HepG2 (cell line): ENCODE measurements around the gene MYO15A. TPM values are rescaled to one million over a fixed set of nuclear protein-coding genes. Genes with fewer than 3 reads are reported as not detected.

Experiments used
- EED ChIP-seq: sonication (generic); formaldehyde crosslinking; IDR thresholded peaks from 2 replicates; pipeline ENCODE4 v1.5.0; 2020; ENCODE audit warnings: mild to moderate bottlenecking, missing genetic modification reagents
- GPN1 ChIP-seq: sonication (generic); formaldehyde crosslinking; IDR thresholded peaks from 2 replicates; pipeline ENCODE4 v1.5.1; 2020; ENCODE audit warnings: missing genetic modification reagents, borderline replicate concordance
- HNRNPLL ChIP-seq: fragments of 200-400 bp; formaldehyde crosslinking; IDR thresholded peaks from 2 replicates; pipeline ENCODE4 v1.6.1; 2017; ENCODE audit warnings: mild to moderate bottlenecking, low read depth, low read length; ENCODE audit not compliant: poor library complexity, severe bottlenecking
- KMT2B ChIP-seq: IDR thresholded peaks from 2 replicates; pipeline ENCODE4 v1.6.1; 2016; ENCODE audit warnings: missing genetic modification reagents, missing compliant biosample characterization
- NR2F1 ChIP-seq, 2 experiments: fragments of 450-650 bp in 1 of 2; formaldehyde crosslinking in 1 of 2; IDR thresholded peaks; 2 replicates each; pipeline versions ENCODE4 v1.5.0 to v1.6.1; 2016 to 2020; ENCODE audit warnings: mild to moderate bottlenecking in 1 of 2, missing compliant biosample characterization in 1 of 2, missing genetic modification reagents in 1 of 2, moderate library complexity in 1 of 2
- ZNF143 ChIP-seq: sonication (generic); formaldehyde crosslinking; IDR thresholded peaks from 2 replicates; pipeline ENCODE4 v1.4.0; 2020; ENCODE audit warnings: missing genetic modification reagents
- ZNF3 ChIP-seq: IDR thresholded peaks from 2 replicates; pipeline ENCODE4 v1.7.0; 2017; ENCODE audit warnings: inconsistent platforms
- ZNF567 ChIP-seq: sonication (generic); formaldehyde crosslinking; IDR thresholded peaks from 2 replicates; pipeline ENCODE4 v1.8.1; 2023; ENCODE audit warnings: mild to moderate bottlenecking, missing genetic modification reagents, borderline replicate concordance
- polyA plus RNA-seq, 8 experiments: library from polyadenylated mRNA; depleted of rRNA in 3 of 8; stranded (reverse) in 7 of 8; unstranded in 1 of 8; fragments of >200 nt; fragmentation: Illumina TruSeq in 4 of 8; extraction: Trizol in 4 of 8; gene quantifications; 2 replicates each; pipeline versions ENCODE4 v1.2.1 to v1.2.3, GENCODE V29; 2011 to 2016; ENCODE audit warnings: low read depth in 4 of 8, missing spikeins in 1 of 8, mixed read lengths in 1 of 8; ENCODE audit not compliant: insufficient read depth in 1 of 8
- total RNA-seq, 5 experiments: library from RNA; depleted of rRNA; stranded (reverse); fragments of >200 nt; fragmentation: Illumina TruSeq; extraction: Trizol; gene quantifications; 2 replicates each; pipeline ENCODE4 v1.2.3, GENCODE V29; 2016; ENCODE audit warnings: low read depth in 1 of 5
- TF ChIP-seq, protein P1 (sequence below): sonication (generic); formaldehyde crosslinking; IDR thresholded peaks from 2 replicates; pipeline ENCODE4 v1.5.0; 2020; ENCODE audit warnings: missing genetic modification reagents
- TF ChIP-seq, protein P2 (sequence below): sonication (generic); IDR thresholded peaks from 2 replicates; pipeline ENCODE4 v1.6.1; 2016; ENCODE audit warnings: low read depth, borderline replicate concordance
- TF ChIP-seq, protein P3 (sequence below): sonication (generic); formaldehyde crosslinking; IDR thresholded peaks from 2 replicates; pipeline ENCODE4 v1.8.0; 2022; ENCODE audit warnings: mild to moderate bottlenecking, missing genetic modification reagents, borderline replicate concordance
- TF ChIP-seq, protein P4 (sequence below): sonication (generic); formaldehyde crosslinking; conservative IDR thresholded peaks from 2 replicates; pipeline ENCODE4 v1.5.0; 2020; ENCODE audit warnings: missing genetic modification reagents
- TF ChIP-seq, protein P5 (sequence below): sonication (generic); formaldehyde crosslinking; IDR thresholded peaks from 2 replicates; pipeline ENCODE4 v1.8.1; 2022; ENCODE audit warnings: mild to moderate bottlenecking, missing genetic modification reagents
- TF ChIP-seq, protein P6 (sequence below): sonication (generic); formaldehyde crosslinking; IDR thresholded peaks from 2 replicates; pipeline ENCODE4 v1.4.0; 2020; ENCODE audit warnings: missing genetic modification reagents, mild to moderate bottlenecking, borderline replicate concordance
- TF ChIP-seq, protein P7 (sequence below): sonication (generic); formaldehyde crosslinking; IDR thresholded peaks from 2 replicates; pipeline ENCODE4 v1.5.0; 2020; ENCODE audit warnings: missing genetic modification reagents, mild to moderate bottlenecking, borderline replicate concordance

The MYO15A gene
- total and polyA plus RNA-seq, 2 of the 13 experiments (the other 11 are each of a cell fraction or from before 2014, with no cell fraction given): 0.07 to 0.20 TPM

DNA sequence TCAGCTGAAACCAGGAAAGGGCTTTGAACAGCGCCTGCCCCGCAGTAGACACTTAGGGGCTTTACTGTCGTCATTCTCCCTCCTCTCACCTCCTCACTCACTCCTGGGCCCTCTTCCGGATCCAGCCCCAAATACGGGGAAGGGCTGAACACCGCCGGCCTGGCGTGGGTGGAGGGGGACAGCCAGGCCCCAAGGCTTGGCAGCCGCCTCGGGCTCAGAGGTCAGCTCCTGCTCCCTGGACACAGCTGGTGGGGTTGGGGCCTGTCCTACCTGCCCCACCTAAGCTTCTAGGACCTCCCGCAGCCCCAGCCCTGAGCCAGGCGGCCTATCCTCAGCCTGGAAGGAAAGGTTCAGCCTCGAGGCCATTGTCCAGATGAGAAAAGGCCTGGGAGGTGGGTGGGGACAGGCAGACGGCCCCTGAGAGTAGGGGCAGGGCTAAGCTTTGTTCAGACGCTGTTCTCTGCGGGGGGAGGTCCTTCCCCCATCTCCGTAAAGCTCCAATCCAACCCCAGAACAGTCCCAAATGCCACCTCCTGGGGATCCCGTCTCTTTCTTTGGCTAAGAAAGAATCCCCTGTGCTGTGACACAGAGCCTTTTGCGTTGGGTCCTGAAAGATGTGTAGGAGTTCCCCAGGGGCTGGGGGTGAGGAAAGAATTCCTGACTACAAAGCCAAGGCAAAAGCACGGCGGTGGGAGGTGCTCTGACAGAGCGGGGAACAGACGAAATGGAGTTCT lies 116.0 kb downstream of the MYO15A start (continued):
- TF ChIP-seq KMT2B (CRISPR knock-in tag): peak; percentile 21; the same call in 1 of the 2 replicates
- TF ChIP-seq, protein P1, sequence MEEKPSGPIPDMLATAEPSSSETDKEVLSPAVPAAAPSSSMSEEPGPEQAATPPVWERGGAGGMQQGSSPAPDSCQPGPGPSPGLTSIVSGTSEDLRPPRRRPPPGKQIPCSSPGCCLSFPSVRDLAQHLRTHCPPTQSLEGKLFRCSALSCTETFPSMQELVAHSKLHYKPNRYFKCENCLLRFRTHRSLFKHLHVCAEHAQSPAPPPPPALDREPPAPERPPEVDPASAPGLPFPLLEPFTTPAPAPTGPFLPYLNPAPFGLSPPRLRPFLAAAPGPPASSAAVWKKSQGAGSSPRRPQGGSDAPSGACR: no peak; the same call in 1 of the 2 replicates
- no peak for TF ChIP-seq ZNF3 (CRISPR knock-in tag)
- TF ChIP-seq, protein P2, sequence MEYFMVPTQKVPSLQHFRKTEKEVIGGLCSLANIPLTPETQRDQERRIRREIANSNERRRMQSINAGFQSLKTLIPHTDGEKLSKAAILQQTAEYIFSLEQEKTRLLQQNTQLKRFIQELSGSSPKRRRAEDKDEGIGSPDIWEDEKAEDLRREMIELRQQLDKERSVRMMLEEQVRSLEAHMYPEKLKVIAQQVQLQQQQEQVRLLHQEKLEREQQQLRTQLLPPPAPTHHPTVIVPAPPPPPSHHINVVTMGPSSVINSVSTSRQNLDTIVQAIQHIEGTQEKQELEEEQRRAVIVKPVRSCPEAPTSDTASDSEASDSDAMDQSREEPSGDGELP: peak; percentile 86; the same call in 1 of the 2 replicates
- no peak for TF ChIP-seq GPN1 (CRISPR knock-in tag)
- TF ChIP-seq, protein P3, sequence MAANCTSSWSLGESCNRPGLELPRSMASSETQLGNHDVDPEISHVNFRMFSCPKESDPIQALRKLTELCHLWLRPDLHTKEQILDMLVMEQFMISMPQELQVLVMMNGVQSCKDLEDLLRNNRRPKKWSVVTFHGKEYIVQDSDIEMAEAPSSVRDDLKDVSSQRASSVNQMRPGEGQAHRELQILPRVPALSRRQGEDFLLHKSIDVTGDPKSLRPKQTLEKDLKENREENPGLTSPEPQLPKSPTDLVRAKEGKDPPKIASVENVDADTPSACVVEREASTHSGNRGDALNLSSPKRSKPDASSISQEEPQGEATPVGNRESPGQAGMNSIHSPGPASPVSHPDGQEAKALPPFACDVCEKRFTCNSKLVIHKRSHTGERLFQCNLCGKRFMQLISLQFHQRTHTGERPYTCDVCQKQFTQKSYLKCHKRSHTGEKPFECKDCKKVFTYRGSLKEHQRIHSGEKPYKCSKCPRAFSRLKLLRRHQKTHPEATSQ (CRISPR knock-in tag): no peak
- peak; percentile 43 for TF ChIP-seq HNRNPLL
- TF ChIP-seq, protein P4, sequence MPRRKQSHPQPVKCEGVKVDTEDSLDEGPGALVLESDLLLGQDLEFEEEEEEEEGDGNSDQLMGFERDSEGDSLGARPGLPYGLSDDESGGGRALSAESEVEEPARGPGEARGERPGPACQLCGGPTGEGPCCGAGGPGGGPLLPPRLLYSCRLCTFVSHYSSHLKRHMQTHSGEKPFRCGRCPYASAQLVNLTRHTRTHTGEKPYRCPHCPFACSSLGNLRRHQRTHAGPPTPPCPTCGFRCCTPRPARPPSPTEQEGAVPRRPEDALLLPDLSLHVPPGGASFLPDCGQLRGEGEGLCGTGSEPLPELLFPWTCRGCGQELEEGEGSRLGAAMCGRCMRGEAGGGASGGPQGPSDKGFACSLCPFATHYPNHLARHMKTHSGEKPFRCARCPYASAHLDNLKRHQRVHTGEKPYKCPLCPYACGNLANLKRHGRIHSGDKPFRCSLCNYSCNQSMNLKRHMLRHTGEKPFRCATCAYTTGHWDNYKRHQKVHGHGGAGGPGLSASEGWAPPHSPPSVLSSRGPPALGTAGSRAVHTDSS (CRISPR knock-in tag): no peak
- TF ChIP-seq, protein P5, sequence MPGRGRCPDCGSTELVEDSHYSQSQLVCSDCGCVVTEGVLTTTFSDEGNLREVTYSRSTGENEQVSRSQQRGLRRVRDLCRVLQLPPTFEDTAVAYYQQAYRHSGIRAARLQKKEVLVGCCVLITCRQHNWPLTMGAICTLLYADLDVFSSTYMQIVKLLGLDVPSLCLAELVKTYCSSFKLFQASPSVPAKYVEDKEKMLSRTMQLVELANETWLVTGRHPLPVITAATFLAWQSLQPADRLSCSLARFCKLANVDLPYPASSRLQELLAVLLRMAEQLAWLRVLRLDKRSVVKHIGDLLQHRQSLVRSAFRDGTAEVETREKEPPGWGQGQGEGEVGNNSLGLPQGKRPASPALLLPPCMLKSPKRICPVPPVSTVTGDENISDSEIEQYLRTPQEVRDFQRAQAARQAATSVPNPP (CRISPR knock-in tag): no peak
- TF ChIP-seq ZNF143 (CRISPR knock-in tag): no peak; the same call in 1 of the 2 replicates
- TF ChIP-seq ZNF567 (CRISPR knock-in tag): no peak
- 0 out of 4 replicates have a peak, but pooled peaks of 1 of the 2 experiments have one; percentile 34 for TF ChIP-seq NR2F1 (CRISPR knock-in tag; IDR thresholded peaks at IDR 0.05)
- TF ChIP-seq, protein P6, sequence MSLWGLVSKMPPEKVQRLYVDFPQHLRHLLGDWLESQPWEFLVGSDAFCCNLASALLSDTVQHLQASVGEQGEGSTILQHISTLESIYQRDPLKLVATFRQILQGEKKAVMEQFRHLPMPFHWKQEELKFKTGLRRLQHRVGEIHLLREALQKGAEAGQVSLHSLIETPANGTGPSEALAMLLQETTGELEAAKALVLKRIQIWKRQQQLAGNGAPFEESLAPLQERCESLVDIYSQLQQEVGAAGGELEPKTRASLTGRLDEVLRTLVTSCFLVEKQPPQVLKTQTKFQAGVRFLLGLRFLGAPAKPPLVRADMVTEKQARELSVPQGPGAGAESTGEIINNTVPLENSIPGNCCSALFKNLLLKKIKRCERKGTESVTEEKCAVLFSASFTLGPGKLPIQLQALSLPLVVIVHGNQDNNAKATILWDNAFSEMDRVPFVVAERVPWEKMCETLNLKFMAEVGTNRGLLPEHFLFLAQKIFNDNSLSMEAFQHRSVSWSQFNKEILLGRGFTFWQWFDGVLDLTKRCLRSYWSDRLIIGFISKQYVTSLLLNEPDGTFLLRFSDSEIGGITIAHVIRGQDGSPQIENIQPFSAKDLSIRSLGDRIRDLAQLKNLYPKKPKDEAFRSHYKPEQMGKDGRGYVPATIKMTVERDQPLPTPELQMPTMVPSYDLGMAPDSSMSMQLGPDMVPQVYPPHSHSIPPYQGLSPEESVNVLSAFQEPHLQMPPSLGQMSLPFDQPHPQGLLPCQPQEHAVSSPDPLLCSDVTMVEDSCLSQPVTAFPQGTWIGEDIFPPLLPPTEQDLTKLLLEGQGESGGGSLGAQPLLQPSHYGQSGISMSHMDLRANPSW (CRISPR knock-in tag): no peak
- TF ChIP-seq EED (CRISPR knock-in tag): 0 out of 2 replicates have a peak, but pooled peaks have one; percentile 31
- TF ChIP-seq, protein P7, sequence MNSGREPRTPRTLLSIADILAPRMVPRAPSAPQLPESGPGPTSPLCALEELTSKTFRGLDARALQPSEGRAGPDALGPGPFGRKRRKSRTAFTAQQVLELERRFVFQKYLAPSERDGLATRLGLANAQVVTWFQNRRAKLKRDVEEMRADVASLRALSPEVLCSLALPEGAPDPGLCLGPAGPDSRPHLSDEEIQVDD (CRISPR knock-in tag): no peak
